Lower leg skin (tissue), 4 donors: Measurements from ENCODE around the gene GABRA6. TPM values are rescaled to one million over a fixed set of nuclear protein-coding genes. Genes with fewer than 3 reads are reported as not detected.
A peak's percentile ranks its signal among the peaks of the same experiment; 100 is the strongest.

Source experiments
- DNase-seq, 2 donors: peaks; one replicate each; pipeline ENCODE4 v3.0.0-alpha.2; 2019; ENCODE audit warnings: low spot score in 2 of 2
- H3K4me3 ChIP-seq: fragments of 200-600 bp; sonication (generic); 2 replicates; pipeline ENCODE4 v1.5.1; 2017; ENCODE audit warnings: mild to moderate bottlenecking, low read depth; ENCODE audit not compliant: poor library complexity, severe bottlenecking
- POLR2A ChIP-seq, 2 donors: fragments of 450-650 bp; IDR thresholded peaks; one replicate each; pipeline ENCODE4 v1.6.1; 2016 to 2017; ENCODE audit warnings: antibody characterized with exemption in 2 of 2, mild to moderate bottlenecking in 1 of 2, moderate library complexity in 1 of 2
- WGBS, 2 donors: methylation state at CpG; one replicate each; pipeline ENCODE4 v1.1.5; 2018; 5-methylcytosine and 5-hydroxymethylcytosine counted together
- intact Hi-C: fragments of 100-400 bp; cut with DNase I; formaldehyde crosslinking; loops from one replicate; pipeline ENCODE4 v1.15.0; 2023; ENCODE audit warnings: low total_unique reads
- total RNA-seq, 4 donors: library from RNA; depleted of rRNA; stranded (reverse); fragments of >200 nt; gene quantifications; one replicate each; pipeline ENCODE4 v1.1.0, GENCODE V29; 2016
- TF ChIP-seq, protein P1 (sequence below), 3 donors: fragments of 450-650 bp; IDR thresholded peaks; one replicate each; pipeline ENCODE4 v1.5.1; 2016; ENCODE audit warnings: antibody characterized with exemption in 3 of 3, mild to moderate bottlenecking in 3 of 3, moderate library complexity in 2 of 3

The GABRA6 gene
- total RNA-seq, 4 donors from 2014 or later: not detected

DNA sequence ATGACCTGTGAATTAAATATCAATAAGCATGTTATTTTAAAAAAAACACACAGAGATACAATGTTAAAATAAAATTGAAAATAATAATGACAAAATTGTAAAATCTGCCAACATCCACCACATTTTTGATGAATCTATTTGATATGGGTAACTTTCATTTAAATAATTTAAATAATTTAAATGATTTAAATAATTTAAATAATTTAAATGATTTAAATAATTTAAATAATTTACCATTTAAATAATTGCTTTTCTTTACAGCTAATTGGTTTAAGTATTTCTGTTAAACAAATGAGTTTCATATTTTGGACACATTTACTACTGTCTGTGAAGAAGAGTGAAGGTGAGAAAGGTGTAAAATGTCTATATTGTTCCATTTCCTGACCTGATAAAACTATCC, 22.1 kb upstream of the GABRA6 start:
- TF ChIP-seq POLR2A (IDR thresholded peaks at IDR 0.05): no peak
- DNase-seq: no peak
- no peak overlapping the region for H3K4me3 ChIP-seq
- intact Hi-C loops: no loop called here

DNA sequence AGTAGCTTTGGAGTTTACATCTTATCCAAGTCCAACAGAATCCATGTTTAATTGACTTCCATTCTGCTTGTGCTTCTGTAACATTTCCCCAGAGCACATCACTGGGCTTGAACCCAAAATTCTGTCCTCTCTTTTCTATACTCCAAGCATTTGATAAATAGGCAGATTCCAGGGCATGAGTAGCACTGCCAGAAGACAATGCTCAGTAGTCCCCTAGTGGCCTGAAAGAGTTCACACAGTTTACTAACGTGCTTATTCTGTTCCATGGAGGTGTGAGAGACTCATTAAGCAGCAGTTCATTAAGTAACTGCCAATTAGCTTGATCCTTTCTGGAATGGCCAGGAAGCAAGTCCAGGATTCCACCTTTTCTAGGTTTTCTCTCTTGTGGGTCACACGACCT, 9.4 kb upstream of the GABRA6 start:
- intact Hi-C loops: no loop called here
- DNase-seq: no peak
- 10 to 15% methylated on average over 2 of the region's 2 CpGs for WGBS, 2 donors
- TF ChIP-seq, protein P1, sequence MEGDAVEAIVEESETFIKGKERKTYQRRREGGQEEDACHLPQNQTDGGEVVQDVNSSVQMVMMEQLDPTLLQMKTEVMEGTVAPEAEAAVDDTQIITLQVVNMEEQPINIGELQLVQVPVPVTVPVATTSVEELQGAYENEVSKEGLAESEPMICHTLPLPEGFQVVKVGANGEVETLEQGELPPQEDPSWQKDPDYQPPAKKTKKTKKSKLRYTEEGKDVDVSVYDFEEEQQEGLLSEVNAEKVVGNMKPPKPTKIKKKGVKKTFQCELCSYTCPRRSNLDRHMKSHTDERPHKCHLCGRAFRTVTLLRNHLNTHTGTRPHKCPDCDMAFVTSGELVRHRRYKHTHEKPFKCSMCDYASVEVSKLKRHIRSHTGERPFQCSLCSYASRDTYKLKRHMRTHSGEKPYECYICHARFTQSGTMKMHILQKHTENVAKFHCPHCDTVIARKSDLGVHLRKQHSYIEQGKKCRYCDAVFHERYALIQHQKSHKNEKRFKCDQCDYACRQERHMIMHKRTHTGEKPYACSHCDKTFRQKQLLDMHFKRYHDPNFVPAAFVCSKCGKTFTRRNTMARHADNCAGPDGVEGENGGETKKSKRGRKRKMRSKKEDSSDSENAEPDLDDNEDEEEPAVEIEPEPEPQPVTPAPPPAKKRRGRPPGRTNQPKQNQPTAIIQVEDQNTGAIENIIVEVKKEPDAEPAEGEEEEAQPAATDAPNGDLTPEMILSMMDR (IDR thresholded peaks at IDR 0.05): no peak
- TF ChIP-seq POLR2A (IDR thresholded peaks at IDR 0.05): no peak
- no peak overlapping the region for H3K4me3 ChIP-seq

DNA sequence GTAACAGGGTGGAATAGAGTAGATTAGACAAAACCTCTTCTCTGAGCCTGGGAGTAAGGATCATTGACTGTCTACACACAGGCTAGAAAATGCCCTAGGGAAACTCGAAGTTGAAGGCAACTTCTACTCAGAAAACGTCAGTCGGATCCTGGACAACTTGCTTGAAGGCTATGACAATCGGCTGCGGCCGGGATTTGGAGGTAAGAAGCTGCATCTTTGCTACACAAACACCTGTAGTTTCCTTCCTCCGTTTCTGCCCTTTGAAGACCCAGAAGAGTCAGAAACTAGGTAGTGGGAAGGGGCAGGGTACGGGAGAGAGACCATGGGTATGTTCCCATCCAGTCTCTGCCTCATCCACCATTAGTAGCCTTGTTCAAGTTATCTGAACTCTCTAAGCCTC, 628 bp downstream of the GABRA6 start:
- intact Hi-C loops: no loop called here
- WGBS, 2 donors: 78 to 82% methylated on average over 8 of the region's 8 CpGs
- DNase-seq: peak in 1 of 2 donors; percentile 84
- no peak overlapping the region for H3K4me3 ChIP-seq
- TF ChIP-seq, protein P1 (IDR thresholded peaks at IDR 0.05): no peak
- TF ChIP-seq POLR2A (IDR thresholded peaks at IDR 0.05): no peak

DNA sequence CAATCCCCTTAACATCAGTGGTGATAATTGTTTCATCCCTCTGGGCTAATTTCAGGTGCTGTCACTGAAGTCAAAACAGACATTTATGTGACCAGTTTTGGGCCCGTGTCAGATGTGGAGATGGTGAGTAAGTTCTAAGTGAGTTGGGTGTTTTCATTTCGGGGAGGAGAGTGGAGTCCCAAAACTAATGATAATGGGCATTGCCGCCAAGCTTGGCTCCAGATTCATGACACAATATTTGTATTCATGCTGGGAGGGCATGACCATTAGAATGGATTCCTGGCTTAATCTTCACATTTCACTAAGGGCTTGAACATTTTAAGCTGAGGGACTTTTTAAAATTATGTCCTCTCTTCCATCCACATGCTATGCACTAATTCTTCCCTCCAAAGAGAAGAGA, 1.4 kb downstream of the GABRA6 start:
- DNase-seq: no peak
- intact Hi-C loops: no loop called here
- 72 to 83% methylated on average over 3 of the region's 3 CpGs for WGBS, 2 donors
- H3K4me3 ChIP-seq: no peak overlapping the region
- TF ChIP-seq, protein P1 (IDR thresholded peaks at IDR 0.05): no peak
- TF ChIP-seq POLR2A (IDR thresholded peaks at IDR 0.05): no peak

DNA sequence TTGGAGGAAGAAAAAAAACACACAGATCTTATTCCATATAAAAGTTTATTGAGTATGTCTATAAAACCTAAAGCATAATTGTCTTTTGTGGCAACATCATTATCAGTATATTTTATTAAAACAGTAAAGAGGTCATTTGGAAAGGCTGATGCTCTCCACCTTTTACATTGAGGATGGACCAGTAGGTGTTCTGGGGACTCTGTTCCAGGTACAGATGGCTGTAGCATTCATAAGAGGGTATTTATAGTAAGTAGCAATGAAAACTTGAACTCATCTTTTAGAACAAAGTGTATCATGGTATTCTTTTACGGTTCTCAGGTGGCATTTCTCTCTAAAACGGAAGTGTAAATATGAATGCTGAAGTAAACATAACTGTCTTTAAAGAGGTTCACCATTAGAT, 1.8 kb downstream of the GABRA6 start:
- H3K4me3 ChIP-seq: no peak overlapping the region
- 79 to 93% methylated on average over 2 of the region's 2 CpGs for WGBS, 2 donors
- TF ChIP-seq POLR2A (IDR thresholded peaks at IDR 0.05): no peak
- TF ChIP-seq, protein P1 (IDR thresholded peaks at IDR 0.05): no peak
- intact Hi-C loops: no loop called here
- DNase-seq: no peak

DNA sequence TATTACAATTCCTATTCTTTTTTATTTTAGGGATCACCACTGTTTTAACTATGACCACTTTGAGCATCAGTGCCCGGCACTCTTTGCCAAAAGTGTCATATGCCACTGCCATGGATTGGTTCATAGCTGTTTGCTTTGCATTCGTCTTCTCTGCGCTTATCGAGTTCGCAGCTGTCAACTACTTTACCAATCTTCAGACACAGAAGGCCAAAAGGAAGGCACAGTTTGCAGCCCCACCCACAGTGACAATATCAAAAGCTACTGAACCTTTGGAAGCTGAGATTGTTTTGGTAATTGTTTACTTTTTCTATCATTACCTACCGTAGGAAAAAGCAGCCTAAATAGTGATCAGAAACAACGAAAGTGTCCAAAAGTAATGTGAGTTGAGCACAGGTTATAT, 6.4 kb downstream of the GABRA6 start:
- TF ChIP-seq, protein P1 (IDR thresholded peaks at IDR 0.05): no peak
- TF ChIP-seq POLR2A (IDR thresholded peaks at IDR 0.05): no peak
- DNase-seq: no peak
- intact Hi-C loops: no loop called here
- 71 to 79% methylated on average over 7 of the region's 7 CpGs for WGBS, 2 donors
- no peak overlapping the region for H3K4me3 ChIP-seq
